Smooth muscle cell (in vitro differentiated cells): Measurements from ENCODE around the gene PFKFB4. TPM values are rescaled to one million over a fixed set of nuclear protein-coding genes. Genes with fewer than 3 reads are reported as not detected.
A peak's percentile ranks its signal among the peaks of the same experiment; 100 is the strongest.

Experiments
- DNase-seq: peaks from one replicate; lab custom pipeline; 2025; ENCODE audit not compliant: unreplicated experiment; lab: John Stamatoyannopoulos, UW
- H2AFZ ChIP-seq: fragments of 200-600 bp; sonication (generic); 2 replicates; pipeline ENCODE4 v1.6.0; 2016; ENCODE audit warnings: antibody characterized with exemption, low read depth, mild to moderate bottlenecking
- H3F3A ChIP-seq: fragments of 200-600 bp; sonication (generic); 2 replicates; pipeline ENCODE4 v1.6.0; 2017; ENCODE audit warnings: antibody characterized with exemption, low read depth
- H3K27ac ChIP-seq: fragments of 200-600 bp; sonication (generic); 2 replicates; pipeline ENCODE4 v1.5.1; 2016; ENCODE audit warnings: low read depth, mild to moderate bottlenecking
- H3K27me3 ChIP-seq: fragments of 200-600 bp; sonication (generic); 2 replicates; pipeline ENCODE4 v1.6.1; 2016; ENCODE audit warnings: low read depth, mild to moderate bottlenecking
- H3K36me3 ChIP-seq: fragments of 200-600 bp; sonication (generic); 2 replicates; pipeline ENCODE4 v1.5.1; 2016; ENCODE audit warnings: low read depth
- H3K4me1 ChIP-seq: fragments of 200-600 bp; sonication (generic); 2 replicates; pipeline ENCODE4 v1.5.1; 2016; ENCODE audit warnings: low read depth
- H3K4me2 ChIP-seq: fragments of 200-600 bp; sonication (generic); 2 replicates; pipeline ENCODE4 v1.6.0; 2016; ENCODE audit warnings: mild to moderate bottlenecking
- H3K4me3 ChIP-seq: fragments of 200-600 bp; sonication (generic); 2 replicates; pipeline ENCODE4 v1.5.1; 2016; ENCODE audit warnings: mild to moderate bottlenecking
- H3K79me2 ChIP-seq: fragments of 200-600 bp; sonication (generic); 2 replicates; pipeline ENCODE4 v1.6.0; 2016; ENCODE audit warnings: low read depth, mild to moderate bottlenecking
- H3K9ac ChIP-seq: fragments of 200-600 bp; sonication (generic); 2 replicates; pipeline ENCODE4 v1.6.0; 2016; ENCODE audit warnings: low read depth
- H3K9me3 ChIP-seq: fragments of 200-600 bp; sonication (generic); replicated peaks from 2 replicates; pipeline ENCODE4 v1.5.1; 2016; ENCODE audit warnings: low read depth
- H4K20me1 ChIP-seq: fragments of 200-600 bp; sonication (generic); 2 replicates; pipeline ENCODE4 v1.6.0; 2016; ENCODE audit warnings: low read depth
- WGBS: methylation state at CpG from one replicate; pipeline ENCODE4 v1.1.7; 2016; ENCODE audit warnings: low lambda C conversion rate; 5-methylcytosine and 5-hydroxymethylcytosine counted together
- polyA plus RNA-seq: library from polyadenylated mRNA; unstranded; fragments of >200 nt; fragmentation: Nextera tagmentation; extraction: Ambion mirVana; gene quantifications from 2 replicates; pipeline ENCODE4 v1.2.1, GENCODE V29; 2016
- total RNA-seq: library from RNA; depleted of rRNA; stranded (reverse); fragments of >200 nt; gene quantifications from 2 replicates; pipeline ENCODE4 v1.2.3, GENCODE V29; 2014
- TF ChIP-seq, protein P1 (sequence below): fragments of 200-600 bp; sonication (generic); IDR thresholded peaks from 2 replicates; pipeline ENCODE4 v1.5.1; 2017; ENCODE audit warnings: borderline replicate concordance, mild to moderate bottlenecking, antibody characterized with exemption; ENCODE audit not compliant: insufficient read depth, poor library complexity, severe bottlenecking

Gene PFKFB4
- total and polyA plus RNA-seq, 2 experiments from 2014 or later, result 37.4 to 48.8 TPM

DNA sequence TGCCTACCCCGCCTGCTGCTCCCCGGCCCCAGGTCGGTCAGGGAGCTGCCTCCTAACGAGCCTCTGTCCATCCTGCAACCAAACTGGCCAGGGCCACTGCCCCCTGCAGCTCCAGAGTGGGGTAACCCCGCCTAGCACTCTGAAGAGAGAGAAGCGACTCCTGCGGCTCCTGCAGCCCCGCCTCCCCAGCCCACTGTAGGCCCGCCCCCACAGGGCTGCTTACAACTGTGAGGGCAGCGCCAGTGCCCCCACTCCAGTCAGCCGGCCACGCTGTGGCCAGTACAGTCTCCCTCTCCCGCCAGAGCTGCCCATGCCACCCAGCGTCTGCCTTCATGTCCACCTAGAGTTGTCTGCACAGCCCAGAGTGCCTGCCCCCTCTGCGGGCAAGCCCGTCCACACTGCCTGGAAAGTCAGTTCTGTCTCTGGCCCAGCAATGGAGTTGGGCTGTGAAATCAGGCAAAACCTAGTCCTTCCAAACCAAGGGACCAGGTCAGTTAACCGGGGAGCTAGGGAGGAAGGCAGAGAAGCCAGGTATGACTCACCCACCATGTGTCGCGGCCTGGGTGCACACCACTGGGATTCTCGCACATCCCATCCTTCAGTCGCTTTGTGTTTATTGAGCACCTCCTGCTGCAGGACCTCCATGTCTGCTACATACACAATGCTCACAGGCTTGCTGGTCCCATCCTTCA lies 4.6 kb upstream of the PFKFB4 start:
- Histone ChIP-seq H3F3A (peaks cover 35% of the 10 kb centered on the region), H3K27ac (peak overlapping the region; percentile 67), H3K9me3 (no peaks in the 10 kb centered on the region), H3K36me3 (no peaks in the 10 kb centered on the region), H3K27me3 (no peaks in the 10 kb centered on the region), H3K9ac (peak overlapping the region; percentile 40), H3K4me3 (peak overlapping the region; percentile 22), H3K4me2 (peak overlapping the region; percentile 82), H3K4me1 (peaks cover 30% of the 10 kb centered on the region), H4K20me1 (no peaks in the 10 kb centered on the region), H3K79me2 (peaks cover 3% of the 10 kb centered on the region), H2AFZ (no peak overlapping the region)
- 30% methylated on average over 19 of the region's 21 CpGs for WGBS
- TF ChIP-seq, protein P1, sequence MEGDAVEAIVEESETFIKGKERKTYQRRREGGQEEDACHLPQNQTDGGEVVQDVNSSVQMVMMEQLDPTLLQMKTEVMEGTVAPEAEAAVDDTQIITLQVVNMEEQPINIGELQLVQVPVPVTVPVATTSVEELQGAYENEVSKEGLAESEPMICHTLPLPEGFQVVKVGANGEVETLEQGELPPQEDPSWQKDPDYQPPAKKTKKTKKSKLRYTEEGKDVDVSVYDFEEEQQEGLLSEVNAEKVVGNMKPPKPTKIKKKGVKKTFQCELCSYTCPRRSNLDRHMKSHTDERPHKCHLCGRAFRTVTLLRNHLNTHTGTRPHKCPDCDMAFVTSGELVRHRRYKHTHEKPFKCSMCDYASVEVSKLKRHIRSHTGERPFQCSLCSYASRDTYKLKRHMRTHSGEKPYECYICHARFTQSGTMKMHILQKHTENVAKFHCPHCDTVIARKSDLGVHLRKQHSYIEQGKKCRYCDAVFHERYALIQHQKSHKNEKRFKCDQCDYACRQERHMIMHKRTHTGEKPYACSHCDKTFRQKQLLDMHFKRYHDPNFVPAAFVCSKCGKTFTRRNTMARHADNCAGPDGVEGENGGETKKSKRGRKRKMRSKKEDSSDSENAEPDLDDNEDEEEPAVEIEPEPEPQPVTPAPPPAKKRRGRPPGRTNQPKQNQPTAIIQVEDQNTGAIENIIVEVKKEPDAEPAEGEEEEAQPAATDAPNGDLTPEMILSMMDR, result no peak
- peak; percentile 48 for DNase-seq

GRCh38 chr3:48560648-48561018 lies 4.0 kb upstream of the PFKFB4 start:
- Histone ChIP-seq H2AFZ (no peak overlapping the region), H3K9me3 (no peaks in the 10 kb centered on the region), H3K27me3 (no peaks in the 10 kb centered on the region), H3K79me2 (peaks cover 9% of the 10 kb centered on the region), H3K4me1 (peaks cover 35% of the 10 kb centered on the region), H3K27ac (peak overlapping the region; percentile 67), H3K36me3 (no peaks in the 10 kb centered on the region), H3F3A (peaks cover 31% of the 10 kb centered on the region), H3K9ac (no peak overlapping the region), H3K4me2 (peak overlapping the region; percentile 82), H3K4me3 (peak overlapping the region; percentile 22), H4K20me1 (peaks cover 5% of the 10 kb centered on the region)
- WGBS, result 15% methylated on average over 4 of the region's 5 CpGs
- TF ChIP-seq, protein P1, result no peak
- peak; percentile 48 for DNase-seq

GRCh38 chr3:48558493-48559134 lies 2.0 kb upstream of the PFKFB4 start:
- TF ChIP-seq, protein P1, result no peak
- Histone ChIP-seq H2AFZ (no peak overlapping the region), H3K27me3 (no peaks in the 10 kb centered on the region), H3K4me1 (peaks cover 43% of the 10 kb centered on the region), H3K9me3 (no peaks in the 10 kb centered on the region), H3K27ac (peak overlapping the region; percentile 20), H3K79me2 (peaks cover 29% of the 10 kb centered on the region), H4K20me1 (peaks cover 25% of the 10 kb centered on the region), H3K4me2 (no peak overlapping the region), H3K4me3 (no peak overlapping the region), H3K36me3 (no peaks in the 10 kb centered on the region), H3F3A (peaks cover 30% of the 10 kb centered on the region), H3K9ac (no peak overlapping the region)
- DNase-seq, result no peak
- WGBS, result 85% methylated on average over 6 of the region's 6 CpGs
